HepG2 (cell line): ENCODE measurements around the gene SLC27A3. TPM values are rescaled to one million over a fixed set of nuclear protein-coding genes. Genes with fewer than 3 reads are reported as not detected.
A peak's percentile ranks its signal among the peaks of the same experiment; 100 is the strongest.
"Not testable (repeated sequence)": the region's sequence is repeated elsewhere in the genome, so short reads cannot be mapped to it uniquely, and the experiment has no call there.

Source experiments
- ATAC-seq: fragments of 200-7000 bp; cut with Tn5 transposase; 3 replicates; pipeline ENCODE4 v1.9.1; 2020; ENCODE audit warnings: mild to moderate bottlenecking, moderate library complexity
- BruUV-seq: library from RNA; stranded (reverse); fragments of 400-500 nt; replicated peaks from 2 replicates; lab custom pipeline; 2021; lab: Mats Ljungman, UMichigan
- CTCF ChIA-PET: fragments of 300-600 bp; formaldehyde crosslinking; extraction: SDS; loops from one replicate; lab custom pipeline; 2021; ENCODE audit warnings: low total read pairs, inconsistent platforms, low intra/inter-chr PET ratio; lab: Yijun Ruan, JAX
- POLR2A ChIA-PET: fragments of 350-600 bp; sonication (Branson Sonifier 250); formaldehyde crosslinking; loops from one replicate; lab custom pipeline; 2020; ENCODE audit warnings: antibody characterized with exemption, inconsistent platforms; lab: Yijun Ruan, JAX
- DNase-seq: peaks from one replicate; pipeline ENCODE4 v3.0.0-alpha.2; 2015; ENCODE audit warnings: low spot score
- FAIRE-seq: peaks from 3 replicates; lab custom pipeline; 2011; peaks lifted over from hg19 to GRCh38; lab: Jason Lieb, UNC
- H2AFZ ChIP-seq: one replicate; pipeline ENCODE4 v1.6.1; 2011; ENCODE audit warnings: low read length, inconsistent platforms
- H3K27ac ChIP-seq: fragments of 300-600 bp; 3 replicates; pipeline ENCODE4 v1.8.0; 2011; ENCODE audit warnings: mixed run types, mild to moderate bottlenecking, mixed read lengths, low read length, inconsistent platforms; ENCODE audit not compliant: insufficient read depth; ENCODE audit errors: extremely low read length
- H3K27me3 ChIP-seq, 2 experiments: fragments of 200-600 bp in 1 of 2; 2 replicates in 1 of 2; 3 replicates in 1 of 2; pipeline versions ENCODE4 v1.6.0 to v1.8.0; 2011; ENCODE audit warnings: low read length in 2 of 2, mild to moderate bottlenecking in 2 of 2, moderate library complexity in 2 of 2, inconsistent platforms in 1 of 2; ENCODE audit not compliant: insufficient read depth in 2 of 2, control insufficient read depth in 1 of 2
- H3K36me3 ChIP-seq, 2 experiments: fragments of 200-600 bp in 1 of 2; replicated peaks in 1 of 2; 2 replicates in 1 of 2; 3 replicates in 1 of 2; pipeline versions ENCODE4 v1.5.1 to v1.8.0; 2011; ENCODE audit warnings: low read length in 2 of 2, inconsistent platforms in 1 of 2; ENCODE audit not compliant: insufficient read depth in 2 of 2, control insufficient read depth in 1 of 2
- H3K4me1 ChIP-seq: 2 replicates; pipeline ENCODE4 v1.5.1; 2012; ENCODE audit warnings: low read length, inconsistent platforms; ENCODE audit not compliant: insufficient read depth
- H3K4me2 ChIP-seq: 2 replicates; pipeline ENCODE4 v1.6.0; 2011; ENCODE audit warnings: low read depth, low read length, inconsistent platforms
- H3K4me3 ChIP-seq, 3 experiments: fragments of 200-600 bp in 1 of 3; sonication (generic), shearing (Covaris generic) in 1 of 3; replicated peaks in 1 of 3; 2 replicates each; pipeline ENCODE4 v1.5.1; 2011 to 2016; ENCODE audit warnings: low read length in 3 of 3, inconsistent platforms in 2 of 3, low read depth in 2 of 3, mild to moderate bottlenecking in 2 of 3, control low read depth in 1 of 3, mixed read lengths in 1 of 3; ENCODE audit not compliant: insufficient read depth in 1 of 3
- H3K79me2 ChIP-seq: one replicate; pipeline ENCODE4 v1.6.1; 2011; ENCODE audit warnings: low read length, inconsistent platforms; ENCODE audit not compliant: insufficient read depth
- H3K9ac ChIP-seq: 2 replicates; pipeline ENCODE4 v1.6.0; 2011; ENCODE audit warnings: mild to moderate bottlenecking, low read depth, low read length, inconsistent platforms; ENCODE audit not compliant: insufficient read depth
- H3K9me3 ChIP-seq: 2 replicates; pipeline ENCODE4 v1.5.1; 2012; ENCODE audit warnings: mild to moderate bottlenecking, low read length
- H4K20me1 ChIP-seq: 2 replicates; pipeline ENCODE4 v1.6.0; 2011; ENCODE audit warnings: inconsistent platforms, mild to moderate bottlenecking, low read length, moderate library complexity; ENCODE audit not compliant: insufficient read depth
- CHCHD3 ChIP-seq: sonication (generic); formaldehyde crosslinking; IDR thresholded peaks from 2 replicates; pipeline ENCODE4 v1.8.0; 2022; ENCODE audit warnings: mild to moderate bottlenecking, missing genetic modification reagents, moderate library complexity
- IKZF1 ChIP-seq: fragments of 450-650 bp; IDR thresholded peaks from 2 replicates; pipeline ENCODE4 v1.7.1; 2016
- ZNF501 ChIP-seq: sonication (generic); formaldehyde crosslinking; IDR thresholded peaks from 2 replicates; pipeline ENCODE4 v1.5.1; 2020; ENCODE audit warnings: mild to moderate bottlenecking, moderate library complexity, missing genetic modification reagents
- ZNF687 ChIP-seq: sonication (generic); formaldehyde crosslinking; IDR thresholded peaks from 2 replicates; pipeline ENCODE4 v1.5.1; 2020; ENCODE audit warnings: mild to moderate bottlenecking, missing genetic modification reagents, moderate library complexity
- ZNF768 ChIP-seq: sonication (generic); formaldehyde crosslinking; IDR thresholded peaks from 2 replicates; pipeline ENCODE4 v1.4.0; 2020; ENCODE audit warnings: missing genetic modification reagents
- WGBS: methylation state at CpG from one replicate; pipeline ENCODE4 v1.1.6; 2017; ENCODE audit warnings: low lambda C conversion rate; 5-methylcytosine and 5-hydroxymethylcytosine counted together
- in situ Hi-C: cut with HindIII; loops from 2 replicates; pipeline ENCODE4 v1.10.0; 2017; ENCODE audit warnings: low pct_unique_long_range_greater_than_20kb; ENCODE audit not compliant: extremely low pct_ligation_motif_present
- intact Hi-C: fragments of 100-400 bp; cut with micrococcal nuclease; formaldehyde crosslinking; loops from one replicate; pipeline ENCODE4 v1.10.0; 2022; ENCODE audit not compliant: unreplicated experiment
- polyA plus RNA-seq, 8 experiments: library from polyadenylated mRNA; depleted of rRNA in 3 of 8; stranded (reverse) in 7 of 8; unstranded in 1 of 8; fragments of >200 nt; fragmentation: Illumina TruSeq in 4 of 8; extraction: Trizol in 4 of 8; gene quantifications; 2 replicates each; pipeline versions ENCODE4 v1.2.1 to v1.2.3, GENCODE V29; 2011 to 2016; ENCODE audit warnings: low read depth in 4 of 8, missing spikeins in 1 of 8, mixed read lengths in 1 of 8; ENCODE audit not compliant: insufficient read depth in 1 of 8
- total RNA-seq, 5 experiments: library from RNA; depleted of rRNA; stranded (reverse); fragments of >200 nt; fragmentation: Illumina TruSeq; extraction: Trizol; gene quantifications; 2 replicates each; pipeline ENCODE4 v1.2.3, GENCODE V29; 2016; ENCODE audit warnings: low read depth in 1 of 5
- TF ChIP-seq, protein P1 (sequence below): sonication (generic); formaldehyde crosslinking; IDR thresholded peaks from 2 replicates; pipeline ENCODE4 v1.8.0; 2022; ENCODE audit warnings: mild to moderate bottlenecking, missing genetic modification reagents
- TF ChIP-seq, protein P2 (sequence below): sonication (generic); formaldehyde crosslinking; IDR thresholded peaks from 2 replicates; pipeline ENCODE4 v1.5.0; 2020; ENCODE audit warnings: mild to moderate bottlenecking, missing genetic modification reagents

The SLC27A3 gene
- total and polyA plus RNA-seq, 2 of the 13 experiments (the other 11 are each of a cell fraction or from before 2014, with no cell fraction given) = 4.3 to 10.3 TPM

DNA sequence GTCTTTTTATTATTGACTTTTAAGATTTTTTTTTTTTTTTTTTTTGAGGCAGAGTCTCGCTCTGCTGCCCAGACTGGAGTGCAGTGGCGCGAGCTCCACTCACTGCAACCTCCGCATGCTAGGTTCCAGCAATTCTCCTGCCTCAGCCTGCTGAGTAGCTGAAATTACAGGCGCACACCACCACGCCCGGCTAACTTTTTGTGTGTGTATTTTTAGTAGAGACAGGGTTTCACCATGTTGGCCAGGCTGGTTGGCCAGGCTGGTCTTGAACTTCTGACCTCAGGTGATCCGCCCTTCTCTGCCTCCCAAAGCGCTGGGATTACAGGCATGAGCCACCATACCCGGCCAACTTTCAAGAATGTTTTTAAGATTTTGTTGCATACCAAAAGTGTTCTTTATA lies 8.5 kb upstream of the SLC27A3 start:
- H3K79me2 ChIP-seq, H3K27ac ChIP-seq, CTCF ChIA-PET, BruUV-seq, intact Hi-C loops, H3K4me2 ChIP-seq, in situ Hi-C loops, H2AFZ ChIP-seq, H3K27me3 ChIP-seq, H4K20me1 ChIP-seq, ATAC-seq, H3K9ac ChIP-seq, H3K9me3 ChIP-seq, DNase-seq, FAIRE-seq, H3K4me3 ChIP-seq: not testable (repeated sequence)
- peaks cover 61% of the 10 kb centered on the region for H3K4me1 ChIP-seq
- peaks cover 8 to 27% of the 10 kb centered on the region in 2 experiments for H3K36me3 ChIP-seq
- POLR2A ChIA-PET = interaction anchor here (1.5 to 2.1 kb wide), 2 partner anchors 9 to 224 kb away, joined by 3 to 6 read pairs; partner anchors contain the start of genes RPS27 and SLC27A3
- 93% methylated on average over 10 of the region's 10 CpGs for WGBS

DNA sequence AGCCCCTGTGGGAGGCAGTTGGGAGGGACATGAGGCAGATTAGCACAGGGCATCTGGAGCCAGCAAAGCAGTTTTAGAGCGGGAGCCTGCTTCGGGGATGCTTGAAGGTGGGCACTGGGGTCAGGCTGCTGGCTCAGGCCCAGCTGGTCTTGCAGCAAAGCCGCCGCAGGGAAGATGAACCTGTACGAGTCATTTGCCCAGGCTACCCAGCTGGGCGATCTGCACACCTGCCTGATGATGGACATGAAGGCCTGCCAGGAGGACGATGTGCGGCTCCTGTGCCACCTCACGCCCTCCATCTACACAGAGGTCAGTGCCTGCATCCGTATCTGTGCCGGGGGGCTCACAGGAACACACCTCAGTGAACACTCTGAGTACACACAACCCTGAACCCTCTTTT lies 7.7 kb upstream of the SLC27A3 start:
- WGBS = 80% methylated on average over 5 of the region's 11 CpGs
- H3K9me3 ChIP-seq = no peaks in the 10 kb centered on the region
- H3K4me1 ChIP-seq = peaks cover 61% of the 10 kb centered on the region
- in situ Hi-C loops (no loop called here), intact Hi-C loops (no loop called here)
- ChIA-PET CTCF (no interaction called here), POLR2A (interaction anchor here (1.5 to 2.1 kb wide), 2 partner anchors 8 to 223 kb away, joined by 3 to 6 read pairs; partner anchors contain the start of genes RPS27 and SLC27A3)
- no peak overlapping the region for H3K9ac ChIP-seq
- H3K4me3 ChIP-seq = no peak overlapping the region
- no peak for DNase-seq
- ATAC-seq = no peak
- peak overlapping the region; percentile 82 for H3K27ac ChIP-seq
- no peaks in the 10 kb centered on the region for H3K79me2 ChIP-seq
- no peaks in the 10 kb centered on the region for H3K27me3 ChIP-seq
- no peak for FAIRE-seq
- BruUV-seq = no TSS peak
- H3K4me2 ChIP-seq = peak overlapping the region; percentile 64; the same call in 1 of the 2 replicates
- H3K36me3 ChIP-seq = peaks cover 13 to 33% of the 10 kb centered on the region in 2 experiments
- no peak for TF ChIP-seq ZNF768 (CRISPR knock-in tag)
- TF ChIP-seq ZNF687 (CRISPR knock-in tag) = peak; percentile 40
- TF ChIP-seq, protein P1, sequence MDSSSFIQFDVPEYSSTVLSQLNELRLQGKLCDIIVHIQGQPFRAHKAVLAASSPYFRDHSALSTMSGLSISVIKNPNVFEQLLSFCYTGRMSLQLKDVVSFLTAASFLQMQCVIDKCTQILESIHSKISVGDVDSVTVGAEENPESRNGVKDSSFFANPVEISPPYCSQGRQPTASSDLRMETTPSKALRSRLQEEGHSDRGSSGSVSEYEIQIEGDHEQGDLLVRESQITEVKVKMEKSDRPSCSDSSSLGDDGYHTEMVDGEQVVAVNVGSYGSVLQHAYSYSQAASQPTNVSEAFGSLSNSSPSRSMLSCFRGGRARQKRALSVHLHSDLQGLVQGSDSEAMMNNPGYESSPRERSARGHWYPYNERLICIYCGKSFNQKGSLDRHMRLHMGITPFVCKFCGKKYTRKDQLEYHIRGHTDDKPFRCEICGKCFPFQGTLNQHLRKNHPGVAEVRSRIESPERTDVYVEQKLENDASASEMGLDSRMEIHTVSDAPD (CRISPR knock-in tag) = 0 out of 2 replicates have a peak, but pooled peaks have one; percentile 5
- no peak for TF ChIP-seq ZNF501
- no peak for TF ChIP-seq IKZF1
- TF ChIP-seq, protein P2, sequence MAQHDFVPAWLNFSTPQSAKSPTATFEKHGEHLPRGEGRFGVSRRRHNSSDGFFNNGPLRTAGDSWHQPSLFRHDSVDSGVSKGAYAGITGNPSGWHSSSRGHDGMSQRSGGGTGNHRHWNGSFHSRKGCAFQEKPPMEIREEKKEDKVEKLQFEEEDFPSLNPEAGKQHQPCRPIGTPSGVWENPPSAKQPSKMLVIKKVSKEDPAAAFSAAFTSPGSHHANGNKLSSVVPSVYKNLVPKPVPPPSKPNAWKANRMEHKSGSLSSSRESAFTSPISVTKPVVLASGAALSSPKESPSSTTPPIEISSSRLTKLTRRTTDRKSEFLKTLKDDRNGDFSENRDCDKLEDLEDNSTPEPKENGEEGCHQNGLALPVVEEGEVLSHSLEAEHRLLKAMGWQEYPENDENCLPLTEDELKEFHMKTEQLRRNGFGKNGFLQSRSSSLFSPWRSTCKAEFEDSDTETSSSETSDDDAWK (CRISPR knock-in tag) = no peak
- TF ChIP-seq CHCHD3 = no peak
- H4K20me1 ChIP-seq = no peaks in the 10 kb centered on the region
- no peak overlapping the region for H2AFZ ChIP-seq
